Prostate gland (tissue), 2 donors: Measurements from ENCODE around the gene NEDD9.

Experiments used
- POLR2A ChIP-seq: fragments of 450-650 bp; IDR thresholded peaks from one replicate; pipeline ENCODE4 v1.6.1; 2016; ENCODE audit warnings: antibody characterized with exemption, mild to moderate bottlenecking
- POLR2AphosphoS5 ChIP-seq: sonication (generic); formaldehyde crosslinking; IDR thresholded peaks from one replicate; pipeline ENCODE4 v1.6.1; 2017; ENCODE audit warnings: antibody characterized with exemption
- TF ChIP-seq, protein P1 (sequence below), 4 experiments: fragments of 200-600 bp in 2 of 4; fragments of 450-650 bp in 2 of 4; sonication (generic) in 2 of 4; IDR thresholded peaks; 1 replicate in 3 of 4; 2 replicates in 1 of 4; pipeline ENCODE4 v1.5.1; 2016 to 2019; ENCODE audit warnings: antibody characterized with exemption in 4 of 4, mild to moderate bottlenecking in 2 of 4, moderate library complexity in 2 of 4

DNA sequence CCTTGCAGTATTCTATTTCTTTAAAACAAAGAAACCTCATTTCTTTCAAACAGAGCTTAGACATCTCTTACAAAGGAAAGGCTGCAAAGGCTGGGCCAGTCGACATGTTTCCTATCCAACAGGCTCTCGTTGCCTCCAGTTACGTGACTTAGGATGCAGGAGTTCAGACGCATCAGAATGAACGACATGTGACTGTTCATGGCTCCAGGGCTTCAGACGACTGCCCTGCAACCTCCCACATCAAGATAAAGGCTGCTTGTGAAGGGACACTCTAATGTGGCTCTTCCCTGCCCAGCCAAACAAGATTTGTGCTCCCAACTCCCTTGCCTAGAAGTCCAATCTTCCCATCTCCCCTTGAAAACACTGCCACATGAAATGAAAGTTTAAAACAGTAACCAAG, 14.3 kb upstream of the NEDD9 start:
- TF ChIP-seq POLR2AphosphoS5 (no peak), POLR2A (no peak)
- TF ChIP-seq, protein P1, sequence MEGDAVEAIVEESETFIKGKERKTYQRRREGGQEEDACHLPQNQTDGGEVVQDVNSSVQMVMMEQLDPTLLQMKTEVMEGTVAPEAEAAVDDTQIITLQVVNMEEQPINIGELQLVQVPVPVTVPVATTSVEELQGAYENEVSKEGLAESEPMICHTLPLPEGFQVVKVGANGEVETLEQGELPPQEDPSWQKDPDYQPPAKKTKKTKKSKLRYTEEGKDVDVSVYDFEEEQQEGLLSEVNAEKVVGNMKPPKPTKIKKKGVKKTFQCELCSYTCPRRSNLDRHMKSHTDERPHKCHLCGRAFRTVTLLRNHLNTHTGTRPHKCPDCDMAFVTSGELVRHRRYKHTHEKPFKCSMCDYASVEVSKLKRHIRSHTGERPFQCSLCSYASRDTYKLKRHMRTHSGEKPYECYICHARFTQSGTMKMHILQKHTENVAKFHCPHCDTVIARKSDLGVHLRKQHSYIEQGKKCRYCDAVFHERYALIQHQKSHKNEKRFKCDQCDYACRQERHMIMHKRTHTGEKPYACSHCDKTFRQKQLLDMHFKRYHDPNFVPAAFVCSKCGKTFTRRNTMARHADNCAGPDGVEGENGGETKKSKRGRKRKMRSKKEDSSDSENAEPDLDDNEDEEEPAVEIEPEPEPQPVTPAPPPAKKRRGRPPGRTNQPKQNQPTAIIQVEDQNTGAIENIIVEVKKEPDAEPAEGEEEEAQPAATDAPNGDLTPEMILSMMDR (IDR thresholded peaks at IDR 0.05), result no peak
